GM18517 (cell line): ENCODE data around the gene TPK1.
"Not testable (repeated sequence)": the region's sequence is repeated elsewhere in the genome, so short reads cannot be mapped to it uniquely, and the experiment has no call there.

Experiments
- ATAC-seq: cut with Tn5 transposase; IDR thresholded peaks from one replicate; pipeline ENCODE4 v1.9.1; 2021; ENCODE audit warnings: mild to moderate bottlenecking, moderate library complexity; ENCODE audit not compliant: unreplicated experiment

Gene TPK1

DNA sequence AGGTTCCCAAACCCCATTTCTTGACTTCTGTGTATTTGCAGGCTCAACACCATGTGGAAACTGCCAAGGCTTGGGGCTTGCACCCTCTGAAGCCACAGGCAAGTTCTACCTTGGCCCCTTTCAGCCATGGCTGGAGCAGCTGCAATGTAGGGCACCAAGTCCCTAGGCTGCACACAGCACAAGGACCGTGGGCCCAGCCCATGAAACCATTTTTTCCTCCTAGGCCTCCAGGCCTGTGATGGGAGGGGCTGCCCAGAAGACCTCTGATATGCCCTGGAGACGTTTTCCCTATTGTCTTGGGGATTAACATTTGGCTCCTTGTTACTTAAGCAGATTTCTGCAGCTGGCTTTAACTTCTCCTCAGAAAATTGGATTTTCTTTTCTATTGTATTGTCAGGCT is 408.3 kb downstream of the TPK1 start:
- not testable (repeated sequence) for ATAC-seq

- not testable (repeated sequence) for ATAC-seq
Observed at GRCh38 chr7:144418931-144419330, 416.9 kb downstream of the TPK1 start.

GRCh38 chr7:144416341-144416740 is 419.5 kb downstream of the TPK1 start:
- no peak for ATAC-seq

GRCh38 chr7:144415858-144416257 is 420.0 kb downstream of the TPK1 start:
- no peak for ATAC-seq

- no peak for ATAC-seq
Observed at GRCh38 chr7:144414815-144415214, 421.0 kb downstream of the TPK1 start.

GRCh38 chr7:144410441-144410840 is 425.4 kb downstream of the TPK1 start:
- ATAC-seq, result no peak

DNA sequence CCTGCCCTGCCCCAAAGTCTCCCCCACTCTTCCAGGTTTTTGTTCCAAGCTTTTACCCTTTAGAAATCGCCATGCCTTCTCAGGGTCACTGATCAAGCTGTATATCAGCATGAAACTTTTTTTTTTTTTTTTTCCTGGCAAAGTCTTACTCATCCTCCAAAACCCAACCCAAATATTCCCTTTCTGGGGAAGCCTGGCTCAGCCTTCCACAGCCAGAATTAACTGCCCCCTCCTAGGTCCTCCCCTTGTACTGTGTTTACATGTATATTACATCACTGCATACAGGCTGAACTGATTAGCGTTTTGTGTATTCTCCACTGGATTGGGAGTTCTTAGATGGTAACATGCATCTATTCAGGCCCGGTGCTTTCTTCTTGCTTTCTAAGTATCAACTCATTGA is 427.7 kb downstream of the TPK1 start:
- ATAC-seq, result no peak

GRCh38 chr7:144407266-144407931 is 428.5 kb downstream of the TPK1 start:
- no peak for ATAC-seq

DNA sequence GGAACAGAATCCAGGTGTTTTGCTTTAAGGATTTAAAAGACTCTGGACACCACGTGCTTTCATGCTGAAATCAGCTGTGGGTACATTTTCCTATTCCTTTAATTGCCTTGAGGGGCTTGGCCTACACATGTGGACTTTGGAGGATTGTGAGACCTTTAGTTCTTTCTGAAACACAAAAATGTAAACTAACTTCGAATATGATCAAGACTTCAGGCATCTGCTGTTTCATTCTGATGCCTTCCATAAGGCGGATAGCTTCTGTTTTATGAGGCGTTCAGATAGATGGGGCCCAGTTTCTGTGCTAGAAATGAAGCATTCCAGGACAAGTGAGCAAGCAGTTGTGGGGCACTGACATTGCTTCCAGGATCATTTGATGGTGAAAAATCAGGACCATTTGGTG is 430.9 kb downstream of the TPK1 start:
- ATAC-seq, result no peak

- ATAC-seq, result no peak
Observed at GRCh38 chr7:144403649-144404061, 432.2 kb downstream of the TPK1 start, which contains the start of gene NOBOX. TSS of gene NOBOX (minus strand) at chr7:144403693.

DNA sequence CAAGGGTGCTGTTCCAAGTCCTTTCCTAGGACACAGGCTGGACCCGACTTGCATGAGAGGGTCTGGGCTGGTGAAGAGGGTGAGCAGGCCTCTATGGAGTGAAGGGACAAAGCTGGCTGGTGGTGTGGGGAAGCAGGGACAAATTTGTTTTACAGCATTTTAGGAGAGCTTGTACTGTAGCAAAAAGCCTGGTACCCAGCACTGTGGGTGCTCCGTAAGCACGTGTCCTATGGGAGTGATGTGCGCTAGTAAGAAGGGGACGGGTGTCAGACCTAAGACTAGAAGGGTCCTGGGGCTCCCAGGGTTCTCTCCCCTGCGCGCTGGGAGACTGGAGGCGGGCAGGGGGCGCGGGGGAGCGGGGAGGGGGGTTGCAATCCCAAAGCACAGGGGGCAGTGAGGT is 432.8 kb downstream of the TPK1 start:
- no peak for ATAC-seq
